GM19193 (cell line): ENCODE data around the gene ATP5ME.

Experiments
- POLR2A ChIP-seq: IDR thresholded peaks from 4 replicates; pipeline ENCODE4 v1.6.1; 2011; ENCODE audit not compliant: insufficient read depth, insufficient read length; ENCODE audit errors: extremely low read depth

Gene ATP5ME

DNA sequence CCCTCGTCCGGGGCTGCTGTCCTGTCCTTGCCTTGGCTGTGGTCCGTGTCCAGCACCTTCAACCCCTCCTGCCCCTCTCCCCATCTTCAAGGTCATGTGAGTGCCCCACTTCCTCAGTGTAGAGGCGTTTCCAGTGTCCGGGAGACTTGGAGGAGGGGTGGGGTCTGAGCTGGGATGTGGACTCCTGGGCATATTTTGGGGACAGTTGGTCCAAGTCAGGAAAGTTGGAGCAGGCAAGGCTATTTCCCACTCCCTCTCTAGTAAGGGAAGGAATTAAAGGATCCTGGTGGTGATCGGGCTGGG is 34.5 kb upstream of the ATP5ME start:
- TF ChIP-seq POLR2A = no peak

DNA sequence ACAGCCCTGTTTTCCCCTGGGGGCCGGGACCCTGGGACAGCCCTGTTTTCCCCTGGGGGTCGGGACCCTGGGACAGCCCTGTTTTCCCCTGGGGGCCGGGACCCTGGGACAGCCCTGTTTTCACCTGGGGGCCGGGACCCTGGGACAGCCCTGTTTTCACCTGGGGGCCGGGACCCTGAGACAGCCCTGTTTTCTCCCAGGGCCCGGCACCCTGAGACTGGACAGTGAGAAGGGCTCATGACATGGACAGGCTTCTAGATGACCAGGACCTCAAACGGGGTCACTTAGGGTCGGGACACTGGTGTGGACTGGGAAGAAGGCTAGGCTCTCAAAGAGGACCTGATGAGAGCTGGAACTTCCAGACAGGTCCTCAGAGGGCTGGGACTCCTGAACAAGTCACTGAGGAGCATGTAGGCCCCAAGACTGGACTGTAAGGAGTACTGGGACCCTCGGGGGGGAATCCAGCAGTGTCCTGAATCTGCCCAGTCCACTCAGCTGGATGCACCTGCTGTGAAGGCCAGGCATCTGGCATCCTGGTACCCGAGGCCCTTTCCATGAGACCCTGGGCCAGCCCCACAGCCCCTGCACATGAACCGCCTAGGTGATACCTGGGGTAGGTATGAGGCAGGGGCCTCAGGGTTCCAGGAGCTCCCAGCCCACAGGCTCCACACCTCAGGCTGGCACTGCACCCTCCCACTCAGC is 34.0 kb upstream of the ATP5ME start:
- no peak for TF ChIP-seq POLR2A

DNA sequence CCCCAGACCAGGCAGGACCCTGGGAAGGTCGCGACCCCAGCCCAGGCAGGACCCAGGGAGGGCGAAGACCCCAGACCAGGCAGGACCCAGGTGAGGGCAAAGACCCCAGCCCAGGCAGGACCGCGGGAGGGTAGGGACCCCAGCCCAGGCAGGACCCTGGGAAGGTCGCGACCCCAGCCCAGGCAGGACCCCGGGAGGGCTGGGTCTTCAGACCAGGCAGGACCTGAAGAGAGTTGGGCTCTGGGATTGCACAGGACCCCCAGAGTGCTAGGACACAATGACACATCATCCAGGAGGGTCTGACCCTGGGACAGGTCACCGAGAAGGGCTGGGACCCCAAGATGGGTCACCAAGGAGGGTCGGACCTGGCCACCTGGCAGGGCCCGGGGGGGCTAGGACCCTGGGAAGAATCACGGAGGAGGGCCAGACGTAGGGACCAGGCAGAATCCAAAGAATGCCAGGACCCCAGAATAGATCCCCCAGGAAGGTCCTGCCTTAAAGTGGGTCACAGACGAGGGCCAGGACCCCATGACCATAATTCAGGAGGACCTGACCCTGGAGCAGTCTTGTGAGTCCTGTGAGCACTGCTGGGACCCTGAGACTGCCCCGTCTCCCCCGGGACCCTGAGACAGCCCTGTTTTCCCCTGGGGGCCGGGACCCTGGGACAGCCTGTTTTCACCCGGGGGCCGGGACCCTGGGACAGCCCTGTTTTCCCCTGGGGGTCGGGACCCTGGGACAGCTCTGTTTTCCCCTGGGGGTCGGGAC is 32.9 kb upstream of the ATP5ME start:
- TF ChIP-seq POLR2A = no peak

DNA sequence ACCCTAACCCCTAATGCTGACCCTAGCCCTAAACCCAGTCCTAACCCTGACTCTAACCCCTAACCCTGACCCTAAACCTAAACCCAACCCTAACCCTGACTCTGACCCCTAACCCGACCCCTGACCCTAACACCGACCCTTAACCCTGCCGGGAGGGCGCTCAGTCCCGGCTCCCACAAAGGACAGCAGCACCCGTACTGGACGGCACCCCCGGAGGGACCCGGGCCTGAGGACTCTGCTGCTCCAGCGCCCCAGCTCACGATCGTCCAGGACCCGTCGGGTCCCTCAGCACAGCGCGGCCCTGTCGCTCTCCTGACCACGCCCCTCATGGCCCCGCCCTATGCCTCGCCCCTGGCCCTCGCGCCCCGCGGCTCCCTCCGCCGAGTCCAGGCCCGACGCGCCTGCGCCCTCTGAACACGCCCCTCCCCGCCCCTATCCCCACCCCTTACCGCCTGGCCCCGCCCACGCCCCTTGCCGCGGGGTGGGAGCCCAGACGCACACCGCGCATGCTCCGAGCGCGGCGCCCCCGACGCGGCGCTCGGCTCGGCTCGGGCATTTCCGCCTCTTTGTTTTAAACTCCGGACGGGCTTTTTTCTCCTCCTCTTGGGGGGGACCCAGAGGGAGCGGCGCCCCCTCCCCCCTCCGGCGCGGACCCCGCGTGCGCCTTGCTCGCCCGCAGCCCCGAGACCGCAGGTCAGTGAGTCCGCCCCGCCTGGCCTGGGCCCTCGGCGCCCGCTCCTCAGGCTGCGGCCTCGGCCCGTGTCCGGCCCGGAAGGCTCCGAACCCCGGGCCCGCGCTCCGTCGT is 31.4 kb upstream of the ATP5ME start, which contains the start of gene PCGF3:
PCGF3 (plus strand) TSS at position 555 of the 805 bp plus-strand sequence. CDS start 27,849 bp downstream, outside the sequence.
- peak; percentile 51 for TF ChIP-seq POLR2A

DNA sequence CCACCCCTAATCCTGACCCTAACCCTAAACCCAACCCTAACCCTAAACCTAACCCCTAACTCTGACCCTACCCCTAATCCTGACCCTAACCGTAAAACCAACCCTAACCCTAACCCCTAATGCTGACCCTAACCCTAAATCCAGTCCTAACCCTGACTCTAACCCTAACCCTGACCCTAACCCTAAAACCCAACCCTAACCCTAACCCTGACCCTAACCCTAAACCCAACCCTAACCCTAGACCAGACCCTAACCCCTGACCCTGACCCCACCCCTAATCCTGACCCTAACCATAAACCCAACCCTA is 30.8 kb upstream of the ATP5ME start:
- no peak for TF ChIP-seq POLR2A

DNA sequence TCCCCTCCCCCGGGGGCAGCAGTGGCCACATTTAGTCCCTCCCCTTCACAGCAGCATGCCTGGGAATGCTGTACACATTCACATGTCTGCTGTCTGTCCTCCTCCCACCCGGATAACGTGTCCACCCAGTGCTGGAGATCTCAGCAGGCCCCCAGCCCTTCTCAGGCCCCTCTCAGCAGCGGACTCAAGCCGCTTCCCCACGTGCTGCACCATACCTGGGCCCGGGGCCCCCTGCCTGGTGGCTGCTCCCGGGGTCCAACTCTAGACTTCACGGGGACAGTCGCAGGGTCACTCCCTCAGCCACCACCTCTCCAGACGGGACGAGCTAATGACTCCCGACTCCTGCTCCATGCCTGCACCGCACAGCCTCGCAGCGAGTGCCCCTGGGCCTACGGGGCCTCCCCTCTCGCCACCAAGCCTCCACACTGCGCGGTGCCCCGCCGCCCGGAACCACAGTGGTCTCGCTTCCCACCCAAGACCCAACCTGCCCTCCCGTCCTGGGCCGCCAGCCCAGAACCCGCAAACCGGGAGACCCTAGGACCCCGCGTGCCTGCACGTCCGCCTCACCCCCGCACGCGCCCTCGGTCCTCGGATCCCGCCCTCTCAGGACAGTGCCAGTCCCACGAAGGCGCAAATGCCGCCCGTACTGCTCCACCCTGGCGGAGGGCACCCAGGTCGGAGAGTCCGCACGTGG is 30.3 kb upstream of the ATP5ME start:
- TF ChIP-seq POLR2A = no peak

DNA sequence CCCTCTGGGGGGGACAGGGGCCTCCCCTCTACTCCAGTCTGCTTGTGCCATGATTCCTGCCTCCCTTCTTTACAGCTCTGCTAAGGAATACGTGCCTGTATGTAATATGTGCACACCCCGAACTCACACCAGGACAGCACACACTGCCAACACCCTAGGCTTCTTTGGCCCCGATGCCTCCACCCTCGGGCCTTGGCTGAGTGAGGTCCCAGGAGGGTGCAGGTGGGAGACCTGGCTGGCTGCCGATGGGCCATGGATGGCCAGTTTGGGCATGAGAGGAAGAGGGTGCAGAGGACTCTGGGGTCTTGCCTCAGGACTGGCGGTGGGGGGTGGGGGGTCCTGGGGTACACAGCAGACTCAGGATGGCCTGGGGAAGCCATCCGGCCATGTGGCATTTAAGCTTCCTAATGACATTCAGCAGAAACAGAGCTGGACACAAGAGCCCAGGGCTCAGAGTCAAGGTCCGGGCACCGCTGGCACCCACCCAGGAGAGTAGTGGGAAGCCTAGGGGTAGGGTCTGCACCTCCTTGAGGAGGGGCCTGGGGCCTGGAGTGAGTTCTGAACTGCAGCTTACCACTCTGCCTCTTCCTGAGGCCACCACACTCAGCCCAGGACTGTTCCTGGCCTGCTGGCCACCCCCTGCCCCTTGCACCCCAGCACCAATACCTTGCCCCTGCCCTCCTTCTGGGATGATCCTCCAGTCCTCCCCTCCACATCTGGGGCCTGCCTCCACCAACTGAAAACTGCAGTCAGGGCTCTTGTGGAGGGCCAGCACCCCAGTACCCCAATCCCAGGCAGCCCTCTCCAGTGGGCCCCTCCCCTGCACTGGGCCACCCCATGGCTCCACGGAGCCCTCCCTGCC is 29.5 kb upstream of the ATP5ME start:
- TF ChIP-seq POLR2A = no peak

DNA sequence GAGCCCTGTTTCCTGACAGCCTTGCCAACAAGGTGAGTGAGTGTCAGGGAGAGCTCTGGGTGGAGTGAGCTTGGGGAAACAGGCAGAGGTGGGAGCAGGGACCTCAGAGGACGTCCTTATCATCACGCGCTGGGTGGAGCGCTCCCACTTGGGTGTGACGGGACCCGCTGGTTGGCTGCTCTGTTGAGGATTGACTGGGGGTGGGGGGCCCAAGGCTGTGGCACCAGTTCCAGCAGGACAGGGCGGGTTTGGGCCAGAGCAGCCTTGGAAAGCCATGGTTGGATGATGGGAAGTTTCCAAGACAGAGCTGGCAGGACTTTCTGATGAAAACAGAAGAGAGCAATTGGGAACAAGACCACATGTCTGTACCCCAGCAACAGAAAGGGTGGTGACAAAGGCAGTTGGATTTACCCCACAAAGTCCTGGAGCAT is 28.6 kb upstream of the ATP5ME start:
- TF ChIP-seq POLR2A = no peak

DNA sequence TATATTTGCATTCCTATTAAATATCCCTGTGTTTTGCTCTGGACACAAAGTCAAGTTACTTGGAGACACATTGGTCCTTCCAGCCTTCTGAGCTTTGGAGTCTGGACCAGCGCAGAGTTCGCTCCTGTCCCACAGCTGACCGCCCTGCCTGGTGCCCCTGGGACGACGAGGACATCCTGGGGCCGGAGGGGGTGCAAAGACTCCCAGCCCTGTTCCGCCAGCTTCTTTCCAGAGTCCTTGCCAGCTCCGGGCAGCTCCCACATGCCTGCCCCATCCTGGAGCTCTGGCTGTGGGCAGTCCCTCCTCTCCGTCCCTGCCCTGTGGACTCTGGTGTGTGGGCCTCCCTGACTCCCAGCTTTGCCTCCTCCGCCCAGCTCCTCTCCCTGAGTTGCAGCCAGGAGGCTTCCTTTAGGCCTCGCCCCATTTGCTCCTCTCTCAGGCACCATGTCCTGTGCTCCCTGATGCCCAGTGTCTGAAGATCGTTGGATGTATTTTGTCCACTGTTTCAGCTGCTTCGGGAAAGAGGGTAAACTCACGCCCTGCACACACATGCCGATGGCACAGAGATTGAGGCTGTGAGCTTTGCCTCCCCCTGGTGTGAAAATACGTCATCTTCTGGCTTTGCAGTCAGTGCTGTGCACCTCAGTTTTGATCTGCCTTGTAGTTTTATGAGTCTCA is 26.6 kb upstream of the ATP5ME start:
- no peak for TF ChIP-seq POLR2A

DNA sequence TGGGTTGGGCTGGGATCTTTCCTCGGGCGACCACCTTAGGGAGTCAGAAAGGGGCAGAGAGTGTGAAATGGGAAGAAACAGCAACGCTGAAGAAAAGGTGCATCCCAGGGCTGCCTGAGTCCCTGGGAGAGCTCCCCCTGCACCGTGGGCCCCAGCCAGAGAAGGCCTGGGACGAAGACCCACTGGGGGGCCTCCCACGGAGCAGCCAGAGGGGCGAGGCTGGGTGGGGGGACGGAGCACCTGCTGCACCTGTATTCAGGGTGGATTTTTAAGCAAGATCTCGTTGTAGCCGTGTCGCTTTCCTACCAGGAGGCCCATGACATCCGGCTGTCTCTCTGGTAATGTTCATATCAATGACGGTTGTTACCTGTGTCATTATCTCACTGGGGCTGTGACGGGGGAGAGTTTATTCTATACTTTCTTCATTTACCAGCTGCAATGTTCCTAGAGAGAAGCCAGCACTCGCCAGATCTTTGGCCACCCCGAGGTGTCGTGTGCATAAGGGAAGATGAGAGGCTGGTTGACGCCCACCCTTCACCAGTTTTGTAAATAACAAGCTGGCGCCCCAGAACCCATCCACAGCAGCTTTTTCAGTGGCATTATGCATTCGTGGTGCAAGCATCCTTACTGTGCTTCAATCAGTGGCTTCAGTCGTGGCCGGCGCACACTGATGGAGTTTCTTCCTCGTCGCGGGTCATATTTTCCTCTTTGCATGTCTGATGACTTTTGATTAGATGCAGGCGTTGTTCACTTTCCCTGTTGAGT is 25.9 kb upstream of the ATP5ME start:
- TF ChIP-seq POLR2A = no peak

DNA sequence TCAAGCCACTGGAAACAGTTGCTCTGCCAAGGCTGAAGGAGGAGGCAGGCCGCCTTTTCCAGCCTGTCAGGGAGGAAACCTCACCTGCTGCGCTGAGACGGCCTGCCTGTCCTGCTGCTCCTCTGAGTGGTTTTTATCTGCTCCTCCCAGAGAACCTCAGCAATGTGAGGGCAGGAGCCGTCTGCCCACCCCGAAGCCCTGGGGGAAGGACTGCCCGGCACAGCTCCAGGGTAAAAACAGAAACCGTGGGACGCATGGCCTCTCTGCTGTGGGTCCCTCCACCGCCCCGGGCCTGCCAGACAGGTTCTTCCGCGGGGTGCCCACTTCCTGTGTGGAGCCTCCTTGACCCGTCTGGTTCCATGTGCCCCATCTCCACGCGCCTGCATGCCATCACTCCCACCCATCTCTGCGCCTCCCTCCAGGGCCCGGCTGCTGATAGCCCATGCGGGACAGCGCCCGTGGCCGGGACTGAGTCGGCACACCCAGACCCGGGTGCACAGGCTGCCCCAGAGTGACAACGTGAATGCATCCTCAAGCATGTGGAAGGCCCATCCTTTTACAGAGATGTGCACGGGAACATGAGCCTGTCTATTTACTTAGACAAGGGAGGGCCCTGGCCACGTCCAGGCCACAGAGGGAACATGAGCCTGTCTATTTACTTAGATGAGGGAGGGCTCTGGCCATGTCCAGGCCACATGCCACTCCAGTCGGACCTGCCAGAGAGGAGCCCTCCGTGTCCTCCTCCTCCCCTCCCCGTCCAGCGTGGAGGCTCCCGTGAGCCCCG is 18.9 kb upstream of the ATP5ME start:
- no peak for TF ChIP-seq POLR2A

DNA sequence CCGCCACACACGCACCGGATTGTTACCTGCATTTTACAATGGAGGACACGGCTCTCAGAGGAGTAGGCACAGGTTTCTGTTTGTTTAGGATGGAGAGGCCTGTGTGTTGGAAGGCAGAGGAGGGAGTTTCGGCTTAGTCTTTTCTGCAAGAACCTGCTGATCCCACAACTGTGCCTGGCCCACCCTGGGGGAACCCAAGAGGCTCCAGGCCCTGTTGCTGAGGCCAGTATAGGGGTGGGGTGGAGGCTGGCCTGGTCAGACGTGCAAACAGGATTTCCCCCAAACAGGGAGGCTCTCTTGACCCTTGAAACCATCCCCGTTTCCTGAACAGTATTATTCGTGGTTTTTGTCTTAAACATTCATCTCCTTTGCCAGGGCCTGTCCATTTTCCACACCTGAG is 15.6 kb upstream of the ATP5ME start:
- no peak for TF ChIP-seq POLR2A
